ENCODE data around the gene SLC25A42. TPM values are rescaled to one million over a fixed set of nuclear protein-coding genes. Genes with fewer than 3 reads are reported as not detected.

Gene SLC25A42
- total and polyA plus RNA-seq, 2 of the 13 experiments (the other 11 are each of a cell fraction or from before 2014, with no cell fraction given): 12.8 to 18.3 TPM

DNA sequence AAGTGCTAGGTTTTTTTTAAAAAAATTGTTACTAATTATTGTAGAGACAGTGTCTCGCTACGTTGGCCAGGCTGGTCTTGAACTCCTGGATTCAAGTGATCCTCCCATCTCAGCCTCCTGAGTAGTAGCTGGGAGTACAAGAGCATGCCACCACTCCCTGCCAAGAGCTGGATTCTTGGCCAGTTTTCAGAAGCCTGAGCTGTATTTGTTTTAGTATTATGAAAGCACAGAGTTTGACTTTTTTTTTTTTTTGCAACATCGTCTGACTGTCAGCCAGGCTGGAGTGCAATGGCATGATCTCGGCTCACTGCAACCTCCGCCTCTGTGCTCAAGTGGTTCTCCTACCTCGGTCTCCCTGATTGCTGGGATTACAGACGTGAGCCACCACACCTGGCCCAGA, 23.4 kb upstream of the SLC25A42 start (continued):
- TF ChIP-seq, protein P1, sequence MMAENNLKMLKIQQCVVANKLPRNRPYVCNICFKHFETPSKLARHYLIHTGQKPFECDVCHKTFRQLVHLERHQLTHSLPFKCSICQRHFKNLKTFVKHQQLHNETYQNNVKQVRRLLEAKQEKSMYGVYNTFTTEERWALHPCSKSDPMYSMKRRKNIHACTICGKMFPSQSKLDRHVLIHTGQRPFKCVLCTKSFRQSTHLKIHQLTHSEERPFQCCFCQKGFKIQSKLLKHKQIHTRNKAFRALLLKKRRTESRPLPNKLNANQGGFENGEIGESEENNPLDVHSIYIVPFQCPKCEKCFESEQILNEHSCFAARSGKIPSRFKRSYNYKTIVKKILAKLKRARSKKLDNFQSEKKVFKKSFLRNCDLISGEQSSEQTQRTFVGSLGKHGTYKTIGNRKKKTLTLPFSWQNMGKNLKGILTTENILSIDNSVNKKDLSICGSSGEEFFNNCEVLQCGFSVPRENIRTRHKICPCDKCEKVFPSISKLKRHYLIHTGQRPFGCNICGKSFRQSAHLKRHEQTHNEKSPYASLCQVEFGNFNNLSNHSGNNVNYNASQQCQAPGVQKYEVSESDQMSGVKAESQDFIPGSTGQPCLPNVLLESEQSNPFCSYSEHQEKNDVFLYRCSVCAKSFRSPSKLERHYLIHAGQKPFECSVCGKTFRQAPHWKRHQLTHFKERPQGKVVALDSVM (CRISPR knock-in tag; IDR thresholded peaks at IDR 0.05): peak; percentile 98
- TF ChIP-seq, protein P2, sequence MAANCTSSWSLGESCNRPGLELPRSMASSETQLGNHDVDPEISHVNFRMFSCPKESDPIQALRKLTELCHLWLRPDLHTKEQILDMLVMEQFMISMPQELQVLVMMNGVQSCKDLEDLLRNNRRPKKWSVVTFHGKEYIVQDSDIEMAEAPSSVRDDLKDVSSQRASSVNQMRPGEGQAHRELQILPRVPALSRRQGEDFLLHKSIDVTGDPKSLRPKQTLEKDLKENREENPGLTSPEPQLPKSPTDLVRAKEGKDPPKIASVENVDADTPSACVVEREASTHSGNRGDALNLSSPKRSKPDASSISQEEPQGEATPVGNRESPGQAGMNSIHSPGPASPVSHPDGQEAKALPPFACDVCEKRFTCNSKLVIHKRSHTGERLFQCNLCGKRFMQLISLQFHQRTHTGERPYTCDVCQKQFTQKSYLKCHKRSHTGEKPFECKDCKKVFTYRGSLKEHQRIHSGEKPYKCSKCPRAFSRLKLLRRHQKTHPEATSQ (CRISPR knock-in tag; IDR thresholded peaks at IDR 0.05; ENCODE audit: borderline replicate concordance): 0 out of 2 replicates have a peak, but pooled peaks have one; percentile 29
- TF ChIP-seq ZNF737 (CRISPR knock-in tag; IDR thresholded peaks at IDR 0.05; ENCODE audit: borderline replicate concordance): no peak

- 98% methylated on average over 13 of the region's 13 CpGs for WGBS (ENCODE audit: low lambda C conversion rate)
- H3K36me3 ChIP-seq (replicated peaks in 1 of 2; ENCODE audit: control insufficient read depth in 1 of 2, insufficient read depth in 2 of 2, low read length in 2 of 2): peaks cover 30 to 32% of the 10 kb centered on the region in 2 experiments
- no peak overlapping the region for H3K9ac ChIP-seq (ENCODE audit: insufficient read depth, low read depth, low read length)
- H3K4me3 ChIP-seq (replicated peaks in 1 of 3; ENCODE audit: insufficient read depth in 1 of 3, low read depth in 2 of 3, low read length in 3 of 3): no peak overlapping the region
- ATAC-seq (no peak), FAIRE-seq (no peak), DNase-seq (ENCODE audit: low spot score) (no peak)
- TF ChIP-seq ZC3H13 (CRISPR knock-in tag; IDR thresholded peaks at IDR 0.05) (no peak), ZBTB14 (CRISPR knock-in tag; IDR thresholded peaks at IDR 0.05) (no peak), ZNF335 (CRISPR knock-in tag; IDR thresholded peaks at IDR 0.05) (no peak), HES4 (CRISPR knock-in tag; IDR thresholded peaks at IDR 0.05; ENCODE audit: borderline replicate concordance) (no peak), FOSL1 (CRISPR knock-in tag; IDR thresholded peaks at IDR 0.05; ENCODE audit: borderline replicate concordance) (no peak), ARNT (IDR thresholded peaks at IDR 0.05) (no peak), ZNF431 (CRISPR knock-in tag; IDR thresholded peaks at IDR 0.05; ENCODE audit: borderline replicate concordance, low read depth) (no peak), NR2F2 (IDR thresholded peaks at IDR 0.05; ENCODE audit: borderline replicate concordance, low read depth) (no peak), ZFYVE20 (CRISPR knock-in tag; IDR thresholded peaks at IDR 0.05; ENCODE audit: borderline replicate concordance, low read depth) (no peak), NFKBIZ (CRISPR knock-in tag; IDR thresholded peaks at IDR 0.05) (no peak), SIX1 (CRISPR knock-in tag; IDR thresholded peaks at IDR 0.05; ENCODE audit: borderline replicate concordance) (no peak), TARDBP (CRISPR knock-in tag; IDR thresholded peaks at IDR 0.05) (no peak), HCFC1 (IDR thresholded peaks at IDR 0.05; ENCODE audit: low read depth, low read length) (no peak), ADNP (CRISPR knock-in tag; IDR thresholded peaks at IDR 0.05) (no peak), NPAS2 (CRISPR knock-in tag; IDR thresholded peaks at IDR 0.05; ENCODE audit: borderline replicate concordance) (no peak), ISL2 (CRISPR knock-in tag; IDR thresholded peaks at IDR 0.05) (no peak), DPF2 (CRISPR knock-in tag; IDR thresholded peaks at IDR 0.05; ENCODE audit: borderline replicate concordance, low read depth) (no peak)
- BruUV-seq (replicated peaks): no TSS peak
- in situ Hi-C loops (cut with HindIII; ENCODE audit: extremely low pct_ligation_motif_present, low pct_unique_long_range_greater_than_20kb): no loop called here
- H2AFZ ChIP-seq (ENCODE audit: low read length): no peak overlapping the region
- no peaks in the 10 kb centered on the region for H4K20me1 ChIP-seq (ENCODE audit: insufficient read depth, low read length)
- ChIA-PET POLR2A (no interaction called here), CTCF (ENCODE audit: low intra/inter-chr PET ratio, low total read pairs) (no interaction called here)
- no peak overlapping the region for H3K27ac ChIP-seq (ENCODE audit: extremely low read length, insufficient read depth, low read length)
- no peak overlapping the region for H3K4me2 ChIP-seq (ENCODE audit: low read depth, low read length)
- H3K4me1 ChIP-seq (ENCODE audit: insufficient read depth, low read length): peaks cover 18% of the 10 kb centered on the region
- H3K79me2 ChIP-seq (ENCODE audit: insufficient read depth, low read length): peaks cover 17% of the 10 kb centered on the region
- intact Hi-C loops (cut with micrococcal nuclease; ENCODE audit: unreplicated experiment): no loop called here
- no peaks in the 10 kb centered on the region for H3K9me3 ChIP-seq (ENCODE audit: low read length)
- H3K27me3 ChIP-seq (ENCODE audit: control insufficient read depth in 1 of 2, insufficient read depth in 2 of 2, low read length in 2 of 2): no peaks in the 10 kb centered on the region
These were observed 21.0 kb upstream of the SLC25A42 start for GRCh38 chr19:19042732-19043280.

Measured in HepG2 (cell line).